SK-N-SH (cell line): ENCODE data around the gene STRIT1. TPM values are rescaled to one million over a fixed set of nuclear protein-coding genes. Genes with fewer than 3 reads are reported as not detected.

Experiments used
- CTCF ChIA-PET: fragments of 300-600, 350-600 bp; formaldehyde crosslinking; extraction: SDS; loops from one replicate; lab custom pipeline; 2021; lab: Yijun Ruan, JAX
- POLR2A ChIA-PET: fragments of 350-600 bp; sonication (Branson Sonifier 250); formaldehyde crosslinking; extraction: SDS; loops from one replicate; lab custom pipeline; 2020; ENCODE audit warnings: antibody characterized with exemption, inconsistent platforms; lab: Yijun Ruan, JAX
- DNase-seq: peaks from one replicate; pipeline ENCODE4 v3.0.0; 2012
- H2AFZ ChIP-seq: fragments of 200-600 bp; sonication (generic); 2 replicates; pipeline ENCODE4 v1.8.1; 2016; ENCODE audit warnings: antibody characterized with exemption, mild to moderate bottlenecking, low read depth
- H3F3A ChIP-seq: fragments of 200-600 bp; sonication (generic); replicated peaks from 2 replicates; pipeline ENCODE3; 2016; ENCODE audit warnings: antibody characterized with exemption, mild to moderate bottlenecking; ENCODE audit not compliant: insufficient read depth
- H3K27ac ChIP-seq, 2 experiments: fragments of 200-500 bp in 1 of 2; fragments of 200-600 bp in 1 of 2; sonication (Bioruptor generic) in 1 of 2; sonication (generic), shearing (Covaris generic) in 1 of 2; 2 replicates each; pipeline versions ENCODE4 v1.5.1 to v1.6.1; 2014 to 2016; ENCODE audit warnings: low read depth in 2 of 2, inconsistent platforms in 1 of 2, low read length in 1 of 2, mild to moderate bottlenecking in 1 of 2, mixed read lengths in 1 of 2
- H3K27me3 ChIP-seq: fragments of 200-600 bp; sonication (generic), shearing (Covaris generic); 2 replicates; pipeline ENCODE4 v1.6.1; 2016; ENCODE audit warnings: mixed run types; ENCODE audit not compliant: insufficient read depth
- H3K36me3 ChIP-seq, 2 experiments: fragments of 200-500 bp in 1 of 2; fragments of 200-600 bp in 1 of 2; sonication (Bioruptor generic) in 1 of 2; sonication (generic) in 1 of 2; replicated peaks in 1 of 2; 2 replicates each; pipeline versions ENCODE3 to v1.5.1; 2014 to 2016; ENCODE audit warnings: low read length in 1 of 2, mild to moderate bottlenecking in 1 of 2; ENCODE audit not compliant: insufficient read depth in 2 of 2, control insufficient read depth in 1 of 2
- H3K4me1 ChIP-seq, 2 experiments: fragments of 200-500 bp in 1 of 2; fragments of 200-600 bp in 1 of 2; sonication (Bioruptor generic) in 1 of 2; sonication (generic), shearing (Covaris generic) in 1 of 2; 2 replicates each; pipeline versions ENCODE4 v1.5.1 to v1.6.1; 2014 to 2016; ENCODE audit warnings: low read depth in 1 of 2, low read length in 1 of 2, mixed run types in 1 of 2; ENCODE audit not compliant: insufficient read depth in 2 of 2, control insufficient read depth in 1 of 2
- H3K4me2 ChIP-seq: fragments of 200-600 bp; sonication (generic), shearing (Covaris generic); 2 replicates; pipeline ENCODE4 v1.6.1; 2017; ENCODE audit warnings: mixed run types
- H3K4me3 ChIP-seq, 2 experiments: fragments of 200-500 bp in 1 of 2; fragments of 200-600 bp in 1 of 2; sonication (Bioruptor generic) in 1 of 2; sonication (generic), shearing (Covaris generic) in 1 of 2; 2 replicates each; pipeline versions ENCODE4 v1.5.1 to v1.8.1; 2014 to 2016; ENCODE audit warnings: low read depth in 2 of 2, inconsistent platforms in 1 of 2, low read length in 1 of 2, mild to moderate bottlenecking in 1 of 2, mixed read lengths in 1 of 2, moderate library complexity in 1 of 2
- H3K79me2 ChIP-seq: fragments of 200-600 bp; sonication (generic); 2 replicates; pipeline ENCODE4 v1.8.1; 2017; ENCODE audit warnings: mild to moderate bottlenecking; ENCODE audit not compliant: insufficient read depth
- H3K9ac ChIP-seq: fragments of 200-600 bp; sonication (generic); 2 replicates; pipeline ENCODE4 v1.6.1; 2017; ENCODE audit warnings: mixed run types
- H3K9me2 ChIP-seq: fragments of 200-600 bp; sonication (generic); 2 replicates; pipeline ENCODE4 v1.6.1; 2017; ENCODE audit warnings: mixed run types
- H3K9me3 ChIP-seq: fragments of 200-600 bp; sonication (generic); 2 replicates; pipeline ENCODE4 v1.6.1; 2017; ENCODE audit warnings: mixed run types, mild to moderate bottlenecking, moderate library complexity
- H4K20me1 ChIP-seq: fragments of 200-600 bp; sonication (generic); 2 replicates; pipeline ENCODE4 v1.6.1; 2017; ENCODE audit warnings: mild to moderate bottlenecking, mixed run types; ENCODE audit not compliant: insufficient read depth
- FOSL2 ChIP-seq: IDR thresholded peaks from 2 replicates; pipeline ENCODE4 v1.4.0; 2012; ENCODE audit warnings: low read depth, mild to moderate bottlenecking, moderate library complexity, borderline replicate concordance
- GABPA ChIP-seq: IDR thresholded peaks from 2 replicates; pipeline ENCODE4 v1.4.0; 2012; ENCODE audit warnings: low read depth, mild to moderate bottlenecking
- JUND ChIP-seq: IDR thresholded peaks from 2 replicates; pipeline ENCODE4 v1.4.0; 2012
- MXI1 ChIP-seq: IDR thresholded peaks from 2 replicates; pipeline ENCODE4 v1.6.1; 2012; ENCODE audit warnings: mild to moderate bottlenecking, low read depth, low read length, improper control_type of control experiment
- TCF12 ChIP-seq: IDR thresholded peaks from 2 replicates; pipeline ENCODE4 v1.4.0; 2012
- YY1 ChIP-seq: IDR thresholded peaks from 2 replicates; pipeline ENCODE4 v1.4.0; 2012; ENCODE audit warnings: low read depth, mild to moderate bottlenecking
- whole genome bisulfite sequencing: methylation state at CpG from one replicate; pipeline ENCODE4 v1.1.6; 2017; ENCODE audit warnings: low lambda C conversion rate; 5-methylcytosine and 5-hydroxymethylcytosine counted together
- polyA plus RNA-seq, 3 experiments: library from polyadenylated mRNA; depleted of rRNA; stranded (reverse); fragments of >200 nt; gene quantifications; 2 replicates each; pipeline ENCODE4 v1.2.3, GENCODE V29; 2012

The STRIT1 gene
- polyA plus RNA-seq, 1 of the 3 experiments (the other 2 are of a cell fraction), result not detected

- H4K20me1 ChIP-seq, result no peaks in the 10 kb centered on the region
- no peaks in the 10 kb centered on the region for H3K36me3 ChIP-seq
- H3K79me2 ChIP-seq, result no peaks in the 10 kb centered on the region
- TF ChIP-seq TCF12 (peak; percentile 24; the same call in 1 of the 2 replicates), YY1 (no peak)
- ChIA-PET CTCF (no interaction called here), POLR2A (no interaction called here)
- H3K9me3 ChIP-seq, result no peaks in the 10 kb centered on the region
- H3K4me1 ChIP-seq, result peaks cover 0 to 4% of the 10 kb centered on the region in 2 experiments; a peak in 2 of 4 replicates
- no peaks in the 10 kb centered on the region for H3K27me3 ChIP-seq
- no peak for DNase-seq
- H3K9ac ChIP-seq, result no peak overlapping the region
- H3F3A ChIP-seq, result no peaks in the 10 kb centered on the region
- H3K4me3 ChIP-seq, result no peak overlapping the region
- no peaks in the 10 kb centered on the region for H3K9me2 ChIP-seq
- peak overlapping the region in 1 of 2 experiments; percentile 37; a peak in 1 of 4 replicates for H3K27ac ChIP-seq
- 0 out of 2 replicates have a peak overlapping the region, but pooled peaks have one; percentile 48 for H2AFZ ChIP-seq
- H3K4me2 ChIP-seq, result no peak overlapping the region
These were observed 51.1 kb downstream of the STRIT1 start for GRCh38 chr3:155242342-155242741.

- no peaks in the 10 kb centered on the region for H3K9me2 ChIP-seq
- no peaks in the 10 kb centered on the region for H3F3A ChIP-seq
- no peaks in the 10 kb centered on the region for H4K20me1 ChIP-seq
- TF ChIP-seq YY1 (no peak), JUND (no peak), GABPA (no peak), TCF12 (no peak; the same call in 1 of the 2 replicates), MXI1 (no peak), FOSL2 (no peak)
- 0 out of 2 replicates have a peak overlapping the region, but pooled peaks have one; percentile 48 for H2AFZ ChIP-seq
- no peaks in the 10 kb centered on the region for H3K79me2 ChIP-seq
- POLR2A ChIA-PET, result no interaction called here
- H3K4me2 ChIP-seq, result no peak overlapping the region
- H3K4me1 ChIP-seq, result peaks cover 0 to 4% of the 10 kb centered on the region in 2 experiments; a peak in 2 of 4 replicates
- no peaks in the 10 kb centered on the region for H3K27me3 ChIP-seq
- 29% methylated on average over 4 of the region's 4 CpGs for WGBS
- CTCF ChIA-PET, result no interaction called here
- no peak overlapping the region for H3K4me3 ChIP-seq
- H3K36me3 ChIP-seq, result no peaks in the 10 kb centered on the region
- no peak overlapping the region for H3K9ac ChIP-seq
- peak overlapping the region in 1 of 2 experiments; percentile 37; a peak in 3 of 4 replicates for H3K27ac ChIP-seq
- no peaks in the 10 kb centered on the region for H3K9me3 ChIP-seq
- peak; percentile 3 for DNase-seq
These were observed 51.9 kb downstream of the STRIT1 start for GRCh38 chr3:155241579-155241978.

Other genes starting within 250 kb of the STRIT1 start
- 167 and 286 TPM in 2 replicates for gene MME, start 213.4 kb downstream of the STRIT1 start, polyA plus RNA-seq (2012; rRNA removed)